KOPT-K1 (cell line): ENCODE data around the gene SUFU.

ENCODE experiments used
- H3K27ac ChIP-seq: fragments of 200-600 bp; sonication (generic); 2 replicates; pipeline ENCODE4 v1.5.1; 2016; ENCODE audit warnings: antibody characterized with exemption, mild to moderate bottlenecking, low read depth, low read length; ENCODE audit not compliant: poor library complexity, severe bottlenecking
- H3K36me3 ChIP-seq: fragments of 200-600 bp; sonication (generic); 2 replicates; pipeline ENCODE4 v1.5.1; 2017; ENCODE audit warnings: antibody characterized with exemption, mild to moderate bottlenecking, low read length, moderate library complexity; ENCODE audit not compliant: insufficient read depth
- H3K9me3 ChIP-seq: fragments of 200-600 bp; sonication (generic); 2 replicates; pipeline ENCODE4 v1.5.1; 2017; ENCODE audit warnings: antibody characterized with exemption, low read length, mild to moderate bottlenecking; ENCODE audit not compliant: insufficient read depth, poor library complexity, severe bottlenecking

SUFU gene

DNA sequence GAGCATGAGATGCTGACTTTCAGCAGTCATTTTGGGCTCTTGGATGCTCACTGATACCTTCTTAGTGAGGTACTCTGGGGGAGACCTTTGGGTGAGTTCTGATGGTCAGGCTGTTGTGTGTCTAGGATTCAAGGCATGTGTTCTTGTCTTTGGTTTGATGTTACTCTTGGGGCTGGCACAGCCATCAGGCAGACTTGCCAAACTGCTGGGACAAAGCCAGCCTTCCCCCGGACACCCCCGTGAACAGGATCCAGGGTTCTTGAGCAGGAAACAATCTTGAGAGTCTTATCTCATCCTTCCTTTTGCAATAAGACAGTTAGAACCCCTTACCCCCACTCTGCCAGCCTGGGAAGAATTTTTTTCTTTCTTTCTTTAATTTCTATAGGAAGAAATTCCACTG, 42.2 kb downstream of the SUFU start:
- no peaks in the 10 kb centered on the region for H3K9me3 ChIP-seq
- peaks cover 6% of the 10 kb centered on the region; the same call in 1 of the 2 replicates for H3K36me3 ChIP-seq
- H3K27ac ChIP-seq: no peak overlapping the region

GRCh38 chr10:102546606-102547320, 43.0 kb downstream of the SUFU start:
- Histone ChIP-seq H3K27ac (no peak overlapping the region), H3K9me3 (no peaks in the 10 kb centered on the region), H3K36me3 (peaks cover 8% of the 10 kb centered on the region; the same call in 1 of the 2 replicates)

DNA sequence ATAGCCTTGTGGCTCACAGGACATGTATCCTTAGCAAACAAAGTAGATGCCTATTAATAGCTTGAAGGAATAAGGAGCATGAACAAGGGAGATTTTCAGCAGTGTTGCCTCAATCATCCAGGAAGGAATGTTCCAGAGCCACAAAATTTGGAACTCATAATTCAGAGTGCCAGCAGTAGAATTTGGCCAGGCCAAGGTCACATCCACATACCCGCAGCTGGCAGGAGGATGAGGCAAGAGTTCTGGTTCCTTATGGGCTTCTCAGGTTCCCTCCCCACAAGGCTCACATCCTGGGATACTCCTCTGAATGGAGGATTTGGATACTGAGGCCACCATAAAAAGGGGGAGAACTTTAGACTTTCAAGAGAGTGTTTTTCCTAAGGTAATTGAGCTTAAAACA, 45.8 kb downstream of the SUFU start:
- no peak overlapping the region for H3K27ac ChIP-seq
- H3K36me3 ChIP-seq: peaks cover 14% of the 10 kb centered on the region; the same call in 1 of the 2 replicates
- H3K9me3 ChIP-seq: no peaks in the 10 kb centered on the region

DNA sequence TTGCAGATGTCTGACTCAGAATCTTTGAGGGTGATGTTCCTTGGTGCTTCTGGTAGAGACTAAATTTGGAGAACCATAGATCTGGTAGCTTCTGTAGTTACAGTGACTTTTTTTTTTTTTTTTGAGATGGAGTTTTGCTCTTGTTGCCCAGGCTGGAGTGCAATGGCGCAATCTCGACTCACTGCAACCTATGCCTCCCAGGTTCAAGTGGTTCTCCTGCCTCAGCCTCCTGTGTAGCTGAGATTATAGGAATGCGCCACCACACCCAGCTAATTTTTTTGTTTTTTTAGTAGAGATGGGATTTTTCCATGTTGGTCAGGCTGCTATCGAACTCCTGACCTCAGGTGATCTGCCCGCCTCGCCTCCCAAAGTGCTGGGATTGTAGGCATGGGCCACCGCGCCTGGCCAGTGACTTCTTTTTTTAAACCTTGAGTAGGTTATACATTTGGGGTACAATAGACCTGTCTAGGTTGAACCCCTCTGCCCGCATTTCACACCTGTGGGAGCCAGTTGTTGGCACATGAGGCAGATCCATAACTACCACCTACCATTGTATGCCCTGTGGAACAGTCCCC, 47.0 kb downstream of the SUFU start:
- no peak overlapping the region for H3K27ac ChIP-seq
- H3K36me3 ChIP-seq: peaks cover 14% of the 10 kb centered on the region; the same call in 1 of the 2 replicates

DNA sequence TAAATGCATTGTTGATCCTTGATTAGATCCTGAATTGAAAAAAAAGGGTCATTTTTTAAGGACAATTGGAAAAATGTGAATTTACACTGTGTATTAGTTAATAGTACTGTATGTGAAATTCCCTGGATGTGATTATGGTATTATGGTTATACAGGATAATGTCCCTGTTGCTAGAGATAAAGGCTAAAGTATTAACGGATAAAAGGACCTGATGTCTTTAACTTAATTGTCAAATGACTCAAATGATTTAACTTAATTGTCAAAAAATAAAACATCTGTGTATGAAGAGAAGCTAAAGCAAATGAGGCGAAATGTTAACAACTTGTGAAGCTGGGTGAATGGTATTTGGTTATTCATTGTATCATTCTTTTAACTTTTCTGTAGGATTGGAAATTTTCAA, 48.8 kb downstream of the SUFU start:
- Histone ChIP-seq H3K9me3 (no peaks in the 10 kb centered on the region), H3K27ac (no peak overlapping the region), H3K36me3 (peaks cover 14% of the 10 kb centered on the region; the same call in 1 of the 2 replicates)

More for the DNA sequence above, 47.0 kb downstream of the SUFU start:
- no peaks in the 10 kb centered on the region for H3K9me3 ChIP-seq

DNA sequence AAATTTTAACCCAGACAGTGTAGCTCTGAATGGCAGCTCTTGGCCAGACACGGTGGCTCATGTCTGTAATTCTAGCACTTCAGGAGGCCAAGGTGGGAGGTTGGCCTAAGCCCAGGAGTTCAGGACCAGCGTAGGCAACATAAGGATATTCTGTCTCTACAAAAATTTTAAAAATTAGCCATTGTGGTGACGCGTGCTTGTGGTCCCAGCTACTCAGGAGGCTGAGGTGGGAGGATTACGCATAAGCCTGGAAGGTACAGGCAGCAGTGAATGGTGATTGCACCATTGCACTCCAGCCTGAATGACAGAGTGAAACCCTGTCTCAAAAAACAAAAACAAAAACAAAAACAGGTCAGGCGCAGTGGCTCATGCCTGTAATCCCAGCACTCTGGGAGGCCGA, 50.0 kb downstream of the SUFU start:
- peaks cover 14% of the 10 kb centered on the region; the same call in 1 of the 2 replicates for H3K36me3 ChIP-seq
- H3K9me3 ChIP-seq: no peaks in the 10 kb centered on the region

DNA sequence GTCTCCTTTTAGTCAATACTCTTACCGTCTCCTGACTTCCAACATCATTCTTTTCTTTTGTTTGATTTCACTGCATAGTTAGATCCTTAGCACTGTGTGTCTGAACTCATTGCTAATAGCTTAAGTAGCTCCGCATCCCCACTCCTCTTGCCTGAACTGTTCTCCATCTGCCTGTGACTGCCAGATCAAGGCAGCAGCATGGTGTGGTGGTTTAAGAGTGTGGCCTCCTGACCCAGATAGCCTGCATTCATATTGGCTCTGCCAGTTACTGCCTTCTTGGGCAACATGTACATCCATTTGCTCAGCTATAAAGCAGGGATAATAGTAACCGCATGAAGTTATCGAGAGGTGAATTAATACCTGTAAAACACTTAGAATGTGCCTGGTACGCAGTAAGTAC, 50.8 kb downstream of the SUFU start:
- H3K9me3 ChIP-seq: no peaks in the 10 kb centered on the region

More for the DNA sequence above, 50.0 kb downstream of the SUFU start:
- H3K27ac ChIP-seq: no peak overlapping the region

DNA sequence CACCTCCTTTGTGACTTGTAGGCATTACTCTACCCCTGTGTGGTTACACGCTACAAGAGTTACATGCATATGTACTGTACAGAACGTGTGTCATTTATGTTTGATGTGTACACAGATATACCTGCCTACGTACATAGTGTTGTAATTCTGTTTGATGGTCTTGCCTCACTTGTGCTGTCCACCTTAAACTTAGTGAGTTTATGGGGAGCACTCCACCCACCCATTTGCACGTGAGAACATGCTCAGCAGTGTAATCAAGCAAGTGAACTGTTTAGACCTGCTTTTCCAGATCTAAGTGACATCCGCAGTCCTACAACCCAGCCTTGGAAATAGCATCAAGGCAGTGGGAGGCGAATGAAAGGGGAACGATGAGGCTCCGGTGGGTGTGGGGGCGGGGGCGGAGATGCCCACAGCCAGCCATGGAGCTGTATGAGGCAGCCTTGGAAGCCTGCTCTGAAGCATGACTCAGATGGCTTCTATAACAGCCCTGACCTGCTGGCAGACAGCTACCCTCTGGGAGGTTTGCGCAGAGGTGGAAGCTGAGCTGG, 52.1 kb downstream of the SUFU start:
- Histone ChIP-seq H3K36me3 (peaks cover 9% of the 10 kb centered on the region; the same call in 1 of the 2 replicates), H3K9me3 (no peaks in the 10 kb centered on the region), H3K27ac (no peak overlapping the region)

More for the DNA sequence above, 50.8 kb downstream of the SUFU start:
- Histone ChIP-seq H3K36me3 (peaks cover 14% of the 10 kb centered on the region; the same call in 1 of the 2 replicates), H3K27ac (no peak overlapping the region)

DNA sequence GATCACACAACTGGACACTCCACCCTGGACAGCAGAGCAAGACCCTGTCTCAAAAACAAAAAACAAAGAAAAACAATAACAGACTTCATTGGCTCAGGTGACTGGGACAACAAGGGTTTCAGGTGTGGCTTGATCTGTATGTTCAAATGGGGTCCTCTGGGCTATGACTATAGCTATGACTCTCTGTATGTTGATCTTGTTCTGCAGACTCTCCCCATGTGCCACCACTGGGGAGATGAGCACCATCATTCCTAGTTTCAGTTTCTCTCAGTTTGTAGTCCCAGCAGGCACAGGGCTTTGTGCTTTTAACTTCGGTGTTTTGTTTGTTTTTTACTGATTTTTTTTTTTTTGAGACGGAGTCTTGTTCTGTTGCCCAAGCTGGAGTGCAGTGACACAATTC, 53.8 kb downstream of the SUFU start:
- H3K9me3 ChIP-seq: no peaks in the 10 kb centered on the region
- H3K27ac ChIP-seq: no peak overlapping the region
- H3K36me3 ChIP-seq: no peaks in the 10 kb centered on the region

- Histone ChIP-seq H3K9me3 (no peaks in the 10 kb centered on the region), H3K27ac (no peak overlapping the region), H3K36me3 (no peaks in the 10 kb centered on the region)
Measured at GRCh38 chr10:102559764-102560163, 56.0 kb downstream of the SUFU start.

DNA sequence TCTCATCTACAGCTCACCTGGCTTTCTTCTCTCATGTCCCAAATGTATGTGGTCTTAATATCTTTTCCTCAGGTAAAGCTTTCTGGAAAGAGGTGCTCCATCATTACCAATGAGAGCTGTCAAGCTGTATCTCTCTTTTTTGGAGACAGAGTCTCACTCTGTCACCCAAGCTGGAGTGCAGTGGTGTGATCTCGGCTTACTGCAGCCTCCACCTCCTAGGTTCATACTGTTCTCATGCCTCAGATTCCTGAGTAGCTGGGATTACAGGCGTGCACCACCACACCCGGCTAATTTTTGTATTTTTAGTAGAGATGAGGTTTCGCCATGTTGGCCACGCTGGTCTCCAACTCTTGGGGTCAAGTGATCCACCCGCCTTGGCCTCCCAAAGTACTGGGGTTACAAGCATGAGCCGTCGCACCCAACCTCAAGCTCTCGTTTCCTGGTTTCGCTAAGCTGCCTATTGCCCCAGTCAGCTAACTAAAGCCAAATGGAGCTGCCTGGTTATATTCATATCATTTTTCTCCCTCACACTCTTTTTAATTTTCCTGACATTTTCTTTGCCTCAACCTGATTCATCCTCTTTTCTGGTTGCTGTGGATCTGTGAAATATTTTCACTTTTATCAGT, 60.5 kb downstream of the SUFU start:
- no peak overlapping the region for H3K27ac ChIP-seq
- H3K9me3 ChIP-seq: no peaks in the 10 kb centered on the region
- H3K36me3 ChIP-seq: no peaks in the 10 kb centered on the region

DNA sequence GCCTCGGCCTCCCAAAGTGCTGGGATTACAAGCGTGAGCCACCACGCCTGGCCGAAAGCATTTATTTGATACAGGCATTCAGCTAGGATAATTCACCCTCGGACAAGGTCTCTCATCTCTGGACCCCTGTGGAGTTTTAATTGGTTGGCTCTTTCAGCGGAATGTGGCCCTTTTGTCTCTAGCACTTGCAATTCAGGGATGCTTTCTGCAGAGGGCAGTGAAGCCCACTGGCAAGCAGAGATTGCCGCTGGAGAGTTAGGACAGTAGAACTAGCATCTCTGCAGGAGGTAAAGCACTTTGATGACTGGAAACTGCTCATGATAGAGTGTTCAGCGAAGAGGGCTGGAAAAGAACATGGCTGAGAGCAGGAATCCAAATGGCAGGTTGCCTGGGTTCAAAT, 62.0 kb downstream of the SUFU start:
- Histone ChIP-seq H3K36me3 (no peaks in the 10 kb centered on the region), H3K27ac (no peak overlapping the region), H3K9me3 (no peaks in the 10 kb centered on the region)

DNA sequence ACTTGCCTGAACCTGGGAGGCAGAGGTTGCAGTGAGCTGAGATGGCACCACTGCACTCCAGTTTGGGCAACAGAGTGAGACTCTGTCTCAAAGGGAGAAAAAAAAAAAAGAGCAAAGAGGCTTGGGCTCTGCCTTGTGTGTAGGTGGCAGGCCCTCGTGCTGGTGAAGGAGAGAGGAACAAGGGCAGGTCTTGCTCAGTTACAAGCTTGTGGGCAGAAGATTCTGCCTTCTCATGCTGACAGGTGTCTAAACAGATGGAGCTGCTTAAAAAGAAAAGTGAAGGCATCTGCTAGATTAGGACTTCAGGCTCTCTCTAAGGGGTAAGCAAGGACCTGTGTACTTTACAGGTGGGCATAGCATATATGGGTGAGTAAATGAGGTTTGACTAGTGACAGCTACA, 75.0 kb downstream of the SUFU start:
- Histone ChIP-seq H3K36me3 (no peaks in the 10 kb centered on the region), H3K9me3 (no peaks in the 10 kb centered on the region), H3K27ac (no peak overlapping the region)

GRCh38 chr10:102579328-102579727, 75.6 kb downstream of the SUFU start:
- Histone ChIP-seq H3K27ac (no peak overlapping the region), H3K36me3 (no peaks in the 10 kb centered on the region), H3K9me3 (no peaks in the 10 kb centered on the region)

DNA sequence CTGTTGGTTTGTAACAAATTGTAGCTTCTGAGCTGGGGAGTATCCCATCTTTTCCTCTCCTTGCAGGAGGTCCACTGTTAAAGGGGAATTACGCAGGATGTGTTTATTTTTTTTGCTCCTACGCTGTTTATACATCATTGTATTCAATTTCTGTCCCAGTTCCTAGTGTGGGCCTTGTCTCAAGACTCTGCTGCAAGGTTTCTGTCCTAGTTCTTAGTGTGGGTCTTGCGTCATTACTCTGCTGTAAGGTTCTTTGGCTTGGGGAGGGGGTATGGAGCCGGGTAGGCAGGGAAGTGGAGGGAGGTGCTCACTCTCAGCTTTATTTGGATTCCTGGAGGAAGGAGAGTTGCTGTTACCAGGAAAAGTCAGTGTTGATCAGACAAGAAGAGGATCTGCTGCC, 76.5 kb downstream of the SUFU start:
- Histone ChIP-seq H3K9me3 (no peaks in the 10 kb centered on the region), H3K36me3 (no peaks in the 10 kb centered on the region), H3K27ac (no peak overlapping the region)
